ENCODE results near the gene PRMT3.

- TF ChIP-seq, protein P1, sequence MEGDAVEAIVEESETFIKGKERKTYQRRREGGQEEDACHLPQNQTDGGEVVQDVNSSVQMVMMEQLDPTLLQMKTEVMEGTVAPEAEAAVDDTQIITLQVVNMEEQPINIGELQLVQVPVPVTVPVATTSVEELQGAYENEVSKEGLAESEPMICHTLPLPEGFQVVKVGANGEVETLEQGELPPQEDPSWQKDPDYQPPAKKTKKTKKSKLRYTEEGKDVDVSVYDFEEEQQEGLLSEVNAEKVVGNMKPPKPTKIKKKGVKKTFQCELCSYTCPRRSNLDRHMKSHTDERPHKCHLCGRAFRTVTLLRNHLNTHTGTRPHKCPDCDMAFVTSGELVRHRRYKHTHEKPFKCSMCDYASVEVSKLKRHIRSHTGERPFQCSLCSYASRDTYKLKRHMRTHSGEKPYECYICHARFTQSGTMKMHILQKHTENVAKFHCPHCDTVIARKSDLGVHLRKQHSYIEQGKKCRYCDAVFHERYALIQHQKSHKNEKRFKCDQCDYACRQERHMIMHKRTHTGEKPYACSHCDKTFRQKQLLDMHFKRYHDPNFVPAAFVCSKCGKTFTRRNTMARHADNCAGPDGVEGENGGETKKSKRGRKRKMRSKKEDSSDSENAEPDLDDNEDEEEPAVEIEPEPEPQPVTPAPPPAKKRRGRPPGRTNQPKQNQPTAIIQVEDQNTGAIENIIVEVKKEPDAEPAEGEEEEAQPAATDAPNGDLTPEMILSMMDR (IDR thresholded peaks at IDR 0.05): no peak
- TF ChIP-seq POLR2A (IDR thresholded peaks at IDR 0.05): no peak
Measured at GRCh38 chr11:20457001-20457799, 69.7 kb downstream of the PRMT3 start.
